H1 (cell line): ENCODE measurements around the gene SLC22A14. TPM values are rescaled to one million over a fixed set of nuclear protein-coding genes. Genes with fewer than 3 reads are reported as not detected.

Experiments used
- CTCF ChIA-PET: fragments of 300-600 bp; sonication (Branson Sonifier 250); formaldehyde crosslinking; loops from one replicate; lab custom pipeline; 2021; ENCODE audit not compliant: partially characterized antibody; lab: Charles Lee
- POLR2A ChIA-PET: fragments of 300-600 bp; sonication (Branson Sonifier 250); formaldehyde crosslinking; loops from one replicate; lab custom pipeline; 2021; ENCODE audit warnings: inconsistent platforms; ENCODE audit not compliant: partially characterized antibody; lab: Charles Lee
- DNase-seq, 2 experiments: peaks; one replicate each; pipeline versions ENCODE4 v3.0.0 to v3.0.0-alpha.2; 2010 to 2022; ENCODE audit warnings: low spot score in 2 of 2, low read depth in 1 of 2, mixed read lengths in 1 of 2
- FAIRE-seq: peaks from 2 replicates; lab custom pipeline; 2011; peaks lifted over from hg19 to GRCh38; lab: Jason Lieb, UNC
- H2AFZ ChIP-seq: 2 replicates; pipeline ENCODE4 v1.8.1; 2012; ENCODE audit warnings: low read length, inconsistent platforms
- H2AK5ac ChIP-seq: 2 replicates; pipeline ENCODE4 v1.6.1; 2013; ENCODE audit warnings: low read depth, low read length
- H2BK120ac ChIP-seq: replicated peaks from 2 replicates; pipeline ENCODE3; 2013; ENCODE audit warnings: low read depth, low read length, inconsistent platforms
- H2BK12ac ChIP-seq: 2 replicates; pipeline ENCODE4 v1.6.1; 2013; ENCODE audit warnings: low read depth, low read length
- H2BK15ac ChIP-seq: 2 replicates; pipeline ENCODE4 v1.6.1; 2013; ENCODE audit warnings: low read length
- H2BK20ac ChIP-seq: 2 replicates; pipeline ENCODE4 v1.6.1; 2013; ENCODE audit warnings: low read length
- H2BK5ac ChIP-seq: 2 replicates; pipeline ENCODE4 v1.6.1; 2013; ENCODE audit warnings: low read depth, low read length
- H3K14ac ChIP-seq: 2 replicates; pipeline ENCODE4 v1.6.1; 2013; ENCODE audit warnings: inconsistent platforms; ENCODE audit not compliant: insufficient read length
- H3K18ac ChIP-seq: 2 replicates; pipeline ENCODE4 v1.6.1; 2013; ENCODE audit warnings: low read length; ENCODE audit errors: extremely low read depth
- H3K23ac ChIP-seq: 2 replicates; pipeline ENCODE4 v1.6.1; 2013; ENCODE audit warnings: inconsistent platforms; ENCODE audit not compliant: insufficient read length
- H3K23me2 ChIP-seq: 2 replicates; pipeline ENCODE4 v1.6.1; 2013; ENCODE audit warnings: low read depth, low read length
- H3K27ac ChIP-seq: 2 replicates; pipeline ENCODE4 v1.6.1; 2011; ENCODE audit warnings: low read depth, low read length, inconsistent platforms
- H3K27me3 ChIP-seq, 4 experiments: replicated peaks in 1 of 4; 1 replicate in 1 of 4; 2 replicates in 3 of 4; pipeline versions ENCODE4 v1.6.1 to v1.8.1; 2011 to 2013; ENCODE audit warnings: low read length in 3 of 4, mild to moderate bottlenecking in 3 of 4, inconsistent platforms in 2 of 4, mixed read lengths in 2 of 4, moderate library complexity in 1 of 4; ENCODE audit not compliant: control insufficient read depth in 3 of 4, insufficient read depth in 3 of 4; ENCODE audit errors: extremely low read depth in 1 of 4
- H3K36me3 ChIP-seq, 4 experiments: 2 replicates each; pipeline versions ENCODE4 v1.6.1 to v1.8.1; 2011 to 2013; ENCODE audit warnings: mild to moderate bottlenecking in 4 of 4, low read length in 3 of 4, moderate library complexity in 2 of 4, control low read depth in 1 of 4, inconsistent platforms in 1 of 4; ENCODE audit not compliant: insufficient read depth in 4 of 4, control insufficient read depth in 2 of 4
- H3K4ac ChIP-seq: replicated peaks from 2 replicates; pipeline ENCODE3; 2013; ENCODE audit warnings: low read length, low read depth, mixed read lengths, inconsistent platforms; ENCODE audit not compliant: insufficient read length
- H3K4me1 ChIP-seq, 4 experiments: replicated peaks in 1 of 4; 1 replicate in 1 of 4; 2 replicates in 3 of 4; pipeline versions ENCODE4 v1.6.1 to v1.8.1; 2011 to 2013; ENCODE audit warnings: low read length in 3 of 4, inconsistent platforms in 2 of 4, mixed read lengths in 1 of 4; ENCODE audit not compliant: insufficient read depth in 4 of 4, control insufficient read depth in 3 of 4
- H3K4me2 ChIP-seq, 2 experiments: 2 replicates each; pipeline versions ENCODE4 v1.6.1 to v1.8.1; 2011 to 2013; ENCODE audit warnings: low read depth in 2 of 2, low read length in 2 of 2, control low read depth in 1 of 2, inconsistent platforms in 1 of 2, mild to moderate bottlenecking in 1 of 2; ENCODE audit not compliant: insufficient read depth in 1 of 2
- H3K4me3 ChIP-seq, 4 experiments: fragments of 200-600, 300-600 bp in 1 of 4; sonication (generic), shearing (Covaris generic), sonication (Bioruptor Twin) in 1 of 4; 2 replicates each; pipeline versions ENCODE4 v1.5.1 to v1.8.1; 2011 to 2016; ENCODE audit warnings: low read length in 4 of 4, low read depth in 3 of 4, control low read depth in 2 of 4, inconsistent platforms in 2 of 4, mild to moderate bottlenecking in 2 of 4, mixed read lengths in 1 of 4, moderate library complexity in 1 of 4; ENCODE audit not compliant: insufficient read depth in 2 of 4; ENCODE audit errors: extremely low read depth in 1 of 4
- H3K56ac ChIP-seq: replicated peaks from 2 replicates; pipeline ENCODE3; 2013; ENCODE audit warnings: low read depth, mild to moderate bottlenecking, mixed read lengths, low read length, inconsistent platforms; ENCODE audit not compliant: insufficient read length
- H3K79me1 ChIP-seq: 2 replicates; pipeline ENCODE4 v1.6.1; 2013; ENCODE audit warnings: low read depth, low read length, control low read depth
- H3K79me2 ChIP-seq, 2 experiments: 2 replicates each; pipeline versions ENCODE4 v1.6.1 to v1.8.1; 2012 to 2013; ENCODE audit warnings: low read length in 2 of 2, mild to moderate bottlenecking in 2 of 2, inconsistent platforms in 1 of 2; ENCODE audit not compliant: insufficient read depth in 2 of 2, control insufficient read depth in 1 of 2
- H3K9ac ChIP-seq, 4 experiments: replicated peaks in 1 of 4; 1 replicate in 1 of 4; 2 replicates in 3 of 4; pipeline versions ENCODE4 v1.6.1 to v1.8.1; 2011 to 2013; ENCODE audit warnings: low read depth in 3 of 4, low read length in 3 of 4, control low read depth in 2 of 4, mild to moderate bottlenecking in 2 of 4, moderate library complexity in 2 of 4, inconsistent platforms in 1 of 4; ENCODE audit errors: extremely low read depth in 1 of 4
- H3K9me3 ChIP-seq, 2 experiments: 2 replicates each; pipeline versions ENCODE4 v1.6.1 to v1.8.1; 2012 to 2013; ENCODE audit warnings: mild to moderate bottlenecking in 2 of 2, moderate library complexity in 2 of 2, control low read depth in 1 of 2, inconsistent platforms in 1 of 2, low read depth in 1 of 2, low read length in 1 of 2, mixed read lengths in 1 of 2; ENCODE audit not compliant: insufficient read depth in 2 of 2
- H4K20me1 ChIP-seq, 2 experiments: replicated peaks in 1 of 2; 2 replicates each; pipeline versions ENCODE3 to v1.8.1; 2011 to 2013; ENCODE audit warnings: inconsistent platforms in 2 of 2, low read length in 2 of 2, mild to moderate bottlenecking in 1 of 2; ENCODE audit not compliant: insufficient read depth in 2 of 2, control insufficient read depth in 1 of 2
- H4K5ac ChIP-seq: 2 replicates; pipeline ENCODE4 v1.6.1; 2013; ENCODE audit warnings: low read length, low read depth, mixed read lengths, inconsistent platforms; ENCODE audit not compliant: insufficient read length
- H4K8ac ChIP-seq: 2 replicates; pipeline ENCODE4 v1.8.0; 2013; ENCODE audit warnings: mild to moderate bottlenecking, moderate library complexity, low read length, inconsistent platforms; ENCODE audit not compliant: insufficient read depth; ENCODE audit errors: extremely low read depth
- H4K91ac ChIP-seq: replicated peaks from 2 replicates; pipeline ENCODE3; 2013; ENCODE audit warnings: low read length, mixed read lengths, inconsistent platforms; ENCODE audit not compliant: insufficient read length
- ASH2L ChIP-seq: fragments of 200-600, 300-600 bp; sonication (generic); IDR thresholded peaks from one replicate; pipeline ENCODE4 v1.7.1; 2017; ENCODE audit warnings: low read length
- FOSL1 ChIP-seq: IDR thresholded peaks from 2 replicates; pipeline ENCODE4 v1.6.1; 2011; ENCODE audit warnings: mild to moderate bottlenecking, low read depth, low read length, moderate library complexity; ENCODE audit not compliant: insufficient read depth
- GABPA ChIP-seq: IDR thresholded peaks from 2 replicates; pipeline ENCODE4 v1.6.1; 2011; ENCODE audit warnings: mild to moderate bottlenecking, low read length, moderate library complexity, borderline replicate concordance; ENCODE audit not compliant: insufficient read depth
- JUN ChIP-seq: IDR thresholded peaks from 2 replicates; pipeline ENCODE4 v1.6.1; 2011; ENCODE audit warnings: low read depth, mild to moderate bottlenecking, improper control_type of control experiment, low read length
- KDM1A ChIP-seq: fragments of 200-600, 300-600 bp; sonication (generic); IDR thresholded peaks from 2 replicates; pipeline ENCODE4 v1.7.1; 2016; ENCODE audit warnings: mild to moderate bottlenecking, low read length, borderline replicate concordance
- MAFK ChIP-seq: IDR thresholded peaks from 2 replicates; pipeline ENCODE4 v1.6.1; 2012; ENCODE audit warnings: low read depth, mild to moderate bottlenecking, improper control_type of control experiment, low read length
- NANOG ChIP-seq: IDR thresholded peaks from 2 replicates; pipeline ENCODE4 v1.6.1; 2011; ENCODE audit warnings: low read length, low read depth, mild to moderate bottlenecking, inconsistent platforms; ENCODE audit not compliant: insufficient read depth, poor library complexity, severe bottlenecking
- PHF8 ChIP-seq: fragments of 200-600 bp; sonication (generic); conservative IDR thresholded peaks from 2 replicates; pipeline ENCODE4 v1.7.1; 2012; ENCODE audit warnings: low read depth, mild to moderate bottlenecking, inconsistent platforms, low read length, moderate library complexity
- POLR2AphosphoS5 ChIP-seq: IDR thresholded peaks from 2 replicates; pipeline ENCODE4 v1.6.1; 2011; ENCODE audit warnings: low read depth, low read length
- RFX5 ChIP-seq: IDR thresholded peaks from 2 replicates; pipeline ENCODE4 v1.6.1; 2011; ENCODE audit warnings: low read depth, low read length, improper control_type of control experiment, borderline replicate concordance
- SIX5 ChIP-seq: IDR thresholded peaks from 2 replicates; pipeline ENCODE4 v1.6.1; 2011; ENCODE audit warnings: mild to moderate bottlenecking, low read depth, low read length
- TAF7 ChIP-seq: optimal IDR thresholded peaks from 2 replicates; pipeline ENCODE3; 2011; ENCODE audit warnings: low read depth, mild to moderate bottlenecking, inconsistent platforms, low read length, moderate library complexity, borderline replicate concordance
- WGBS, 2 experiments: shearing (Covaris generic) in 1 of 2; methylation state at CpG; one replicate each; pipeline versions ENCODE4 v1.1.6 to v1.1.7; 2013 to 2015; ENCODE audit warnings: low lambda C conversion rate in 2 of 2, mixed read lengths in 2 of 2, inconsistent platforms in 1 of 2, low coverage in 1 of 2, missing lambda C conversion rate in 1 of 2; ENCODE audit not compliant: insufficient replicate concordance in 2 of 2, insufficient coverage in 1 of 2, insufficient read length in 1 of 2; ENCODE audit errors: extremely low coverage in 1 of 2, missing lambda C conversion rate in 1 of 2; 5-methylcytosine and 5-hydroxymethylcytosine counted together
- polyA plus RNA-seq, 7 experiments: library from polyadenylated mRNA; depleted of rRNA in 3 of 7; stranded (reverse) in 5 of 7; unstranded in 2 of 7; fragments of >200 nt in 5 of 7; fragments of 200-250 nt in 2 of 7; gene quantifications; 1 replicate in 5 of 7; 2 replicates in 1 of 7; 4 replicates in 1 of 7; pipeline versions ENCODE4 v1.2.1 to v1.2.3, GENCODE V29; 2011 to 2013; ENCODE audit warnings: missing spikeins in 2 of 7, mixed read lengths in 2 of 7
- total RNA-seq: library from RNA; stranded (reverse); fragmentation: NEBNext Ultra II Directional; extraction: Animal tissue kit (Norgen Biotek cat#: 25700); gene quantifications from 2 replicates; pipeline ENCODE4 v1.2.1, GENCODE V29; 2021
- TF ChIP-seq, protein P1 (sequence below): IDR thresholded peaks from 2 replicates; pipeline ENCODE4 v1.6.1; 2011; ENCODE audit warnings: low read length, improper control_type of control experiment
- TF ChIP-seq, protein P2 (sequence below): IDR thresholded peaks from 2 replicates; pipeline ENCODE4 v1.6.1; 2012; ENCODE audit warnings: inconsistent platforms

The SLC22A14 gene
- total and polyA plus RNA-seq, 2 of the 8 experiments (the other 6 are each of a cell fraction or from before 2014, with no cell fraction given) = 0.03 TPM; not detected in 1

DNA sequence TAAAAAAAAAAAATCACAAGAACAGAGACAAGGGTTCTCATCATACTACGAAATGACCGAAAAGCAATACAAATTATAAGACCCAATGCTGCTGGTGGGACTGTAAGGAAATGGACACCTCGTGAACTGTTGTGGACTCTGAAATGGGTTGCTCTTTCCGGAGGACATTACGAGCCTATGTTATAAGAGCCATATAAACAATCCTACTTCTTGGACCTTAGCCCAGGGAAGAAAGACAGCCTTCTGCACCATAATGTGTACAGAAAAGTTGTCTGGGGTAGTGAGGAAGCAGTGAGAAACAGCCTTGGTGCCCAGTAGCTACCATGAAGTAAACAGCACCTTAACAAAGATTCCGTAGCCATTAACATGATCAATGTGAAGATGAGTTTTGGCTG lies 2.7 kb downstream of the SLC22A14 start:
- Histone ChIP-seq H2BK12ac (no peak overlapping the region), H2BK20ac (no peak overlapping the region), H2BK5ac (no peak overlapping the region), H4K91ac (no peak overlapping the region), H3K79me1 (no peaks in the 10 kb centered on the region), H3K4ac (no peak overlapping the region), H2AK5ac (no peak overlapping the region), H3K4me2 (no peak overlapping the region), H2BK15ac (no peak overlapping the region), H3K27me3 (no peaks in the 10 kb centered on the region), H3K79me2 (no peaks in the 10 kb centered on the region), H3K9me3 (no peaks in the 10 kb centered on the region), H3K4me3 (no peak overlapping the region), H2AFZ (no peak overlapping the region), H3K18ac (no peak overlapping the region), H3K36me3 (no peaks in the 10 kb centered on the region), H3K56ac (no peak overlapping the region), H3K23me2 (no peaks in the 10 kb centered on the region), H3K14ac (no peak overlapping the region), H4K8ac (no peak overlapping the region), H3K23ac (no peak overlapping the region), H4K20me1 (no peaks in the 10 kb centered on the region), H3K9ac (no peak overlapping the region), H3K4me1 (no peaks in the 10 kb centered on the region), H3K27ac (no peak overlapping the region), H4K5ac (no peak overlapping the region), H2BK120ac (no peak overlapping the region)
- WGBS, 2 experiments = 95% methylated on average over 6 of the region's 6 CpGs; no CpG with 5 or more reads in 1 of the 2 experiments
- TF ChIP-seq, protein P1, sequence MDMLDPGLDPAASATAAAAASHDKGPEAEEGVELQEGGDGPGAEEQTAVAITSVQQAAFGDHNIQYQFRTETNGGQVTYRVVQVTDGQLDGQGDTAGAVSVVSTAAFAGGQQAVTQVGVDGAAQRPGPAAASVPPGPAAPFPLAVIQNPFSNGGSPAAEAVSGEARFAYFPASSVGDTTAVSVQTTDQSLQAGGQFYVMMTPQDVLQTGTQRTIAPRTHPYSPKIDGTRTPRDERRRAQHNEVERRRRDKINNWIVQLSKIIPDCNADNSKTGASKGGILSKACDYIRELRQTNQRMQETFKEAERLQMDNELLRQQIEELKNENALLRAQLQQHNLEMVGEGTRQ = no peak
- TF ChIP-seq, protein P2, sequence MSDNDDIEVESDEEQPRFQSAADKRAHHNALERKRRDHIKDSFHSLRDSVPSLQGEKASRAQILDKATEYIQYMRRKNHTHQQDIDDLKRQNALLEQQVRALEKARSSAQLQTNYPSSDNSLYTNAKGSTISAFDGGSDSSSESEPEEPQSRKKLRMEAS = no peak
- TF ChIP-seq KDM1A = no peak
- TF ChIP-seq PHF8 = no peak
- TF ChIP-seq SIX5 = no peak
- no peak for TF ChIP-seq GABPA
- TF ChIP-seq JUN = no peak
- TF ChIP-seq RFX5 = no peak
- no peak for TF ChIP-seq ASH2L
- TF ChIP-seq MAFK = no peak
- no peak for TF ChIP-seq FOSL1
- no peak for TF ChIP-seq NANOG
- no peak for TF ChIP-seq POLR2AphosphoS5
- no peak for TF ChIP-seq TAF7
- DNase-seq (no peak), FAIRE-seq (no peak)
- ChIA-PET POLR2A (no interaction called here), CTCF (no interaction called here)
